SKM-1 (cell line): ENCODE data around the gene NEDD4L.

Source experiments
- DNase-seq: peaks from one replicate; lab custom pipeline; 2025; ENCODE audit not compliant: unreplicated experiment; lab: John Stamatoyannopoulos, UW

NEDD4L gene

DNA sequence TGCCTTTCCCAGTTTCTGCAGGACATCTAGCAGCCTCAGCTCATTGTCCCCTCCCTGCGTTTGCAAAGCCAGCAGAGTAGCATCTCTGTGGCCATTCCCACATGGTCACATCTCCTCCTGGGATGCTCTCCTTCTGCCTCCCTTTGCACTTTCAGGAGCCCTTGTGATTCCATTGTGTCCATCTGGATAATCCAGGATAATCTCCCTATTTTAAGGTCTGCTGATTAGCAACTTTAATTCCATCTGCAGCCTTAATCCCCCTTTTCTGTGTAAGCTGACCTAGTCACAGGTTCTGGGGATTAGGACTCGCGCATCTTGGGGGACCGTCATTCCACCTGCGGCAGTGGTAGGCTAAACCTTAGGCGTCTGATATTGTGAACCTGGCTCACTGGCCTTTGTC is 70.7 kb downstream of the NEDD4L start:
- DNase-seq = no peak

DNA sequence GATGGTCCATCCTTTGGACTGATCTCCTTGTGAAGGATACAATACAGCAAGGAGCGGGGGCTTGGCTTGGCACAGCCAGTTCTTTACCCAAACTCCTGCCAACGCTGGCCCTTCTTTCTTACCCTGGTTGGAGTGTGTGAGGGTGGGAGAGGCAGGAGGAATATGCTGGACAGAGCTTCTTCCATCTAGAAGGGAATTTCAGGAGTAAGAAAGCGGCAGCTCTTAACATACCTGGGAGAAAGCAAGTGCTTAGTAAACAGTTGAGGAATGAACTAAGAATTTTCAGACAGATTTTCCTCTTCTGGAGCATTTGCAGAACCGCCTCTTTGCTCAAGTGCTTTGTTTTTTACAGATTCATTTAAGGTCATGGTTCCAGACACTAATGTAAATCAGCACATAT is 72.8 kb downstream of the NEDD4L start:
- no peak for DNase-seq

DNA sequence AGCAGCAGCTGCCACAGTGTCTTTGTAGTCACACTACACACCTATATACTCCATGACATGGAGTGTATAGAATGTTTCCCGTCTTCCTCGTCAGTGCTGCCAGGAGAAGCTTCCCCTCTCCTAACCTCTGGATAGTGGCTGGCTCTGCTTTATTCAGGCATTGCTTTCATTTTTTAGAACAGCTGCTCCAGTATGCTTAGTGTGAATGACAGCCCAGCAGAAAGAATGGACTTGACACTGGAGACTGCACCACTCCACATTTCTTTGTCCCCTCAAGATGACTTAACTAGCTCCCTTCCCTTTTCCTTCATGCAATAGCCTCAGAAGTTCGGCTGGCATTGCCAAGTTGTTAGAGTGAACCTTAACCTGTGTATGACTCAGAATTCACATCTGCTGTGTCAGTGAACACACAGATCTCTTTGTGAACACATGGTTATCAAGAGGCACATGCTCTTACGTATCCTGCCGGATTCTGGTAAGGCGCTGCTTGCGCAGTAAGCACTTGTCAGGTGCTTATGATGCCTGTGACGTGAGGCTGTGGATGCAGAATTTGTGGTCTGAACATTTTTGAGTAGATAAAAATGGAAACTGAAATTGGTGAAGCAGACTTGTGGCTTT is 73.9 kb downstream of the NEDD4L start:
- DNase-seq = no peak

DNA sequence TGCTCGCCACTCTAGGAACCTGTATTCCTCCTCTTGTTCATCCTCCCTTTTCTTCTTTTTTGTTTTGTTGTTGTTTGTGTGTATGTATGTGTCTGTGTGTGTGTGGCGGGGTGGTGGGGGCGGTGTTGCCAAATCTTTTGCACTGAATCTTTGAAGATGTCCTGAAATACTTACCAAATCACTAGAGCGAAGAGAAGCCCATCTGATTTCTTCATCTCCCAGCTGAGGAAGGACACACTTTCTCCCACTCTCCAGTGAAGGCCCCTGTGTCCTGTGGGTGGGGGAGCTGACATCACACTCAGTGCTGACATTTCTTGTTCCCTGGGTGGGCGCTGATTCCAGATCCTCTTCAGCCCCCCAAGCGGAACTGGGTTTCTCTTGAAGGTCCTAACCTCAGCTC is 74.5 kb downstream of the NEDD4L start:
- DNase-seq = no peak

DNA sequence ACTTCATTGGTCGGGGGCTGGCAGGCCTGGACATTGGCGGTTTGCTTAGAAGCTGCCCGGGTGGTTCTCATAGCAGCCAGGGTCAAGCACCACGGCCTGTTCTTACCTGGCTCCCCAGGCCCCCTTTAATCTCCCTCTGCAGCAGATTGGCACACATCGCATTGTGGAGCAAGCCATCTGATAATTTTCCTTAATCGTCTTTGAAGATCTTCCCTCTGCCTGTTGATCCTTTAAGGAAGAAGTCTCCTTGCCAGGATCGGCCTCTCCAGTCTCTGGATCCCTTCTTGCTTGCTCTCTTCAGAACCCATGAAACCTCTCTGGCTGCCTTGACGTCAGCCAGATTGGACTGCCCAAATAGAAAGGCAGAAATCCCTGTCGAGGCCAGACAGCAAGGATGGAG is 75.8 kb downstream of the NEDD4L start:
- DNase-seq = no peak

DNA sequence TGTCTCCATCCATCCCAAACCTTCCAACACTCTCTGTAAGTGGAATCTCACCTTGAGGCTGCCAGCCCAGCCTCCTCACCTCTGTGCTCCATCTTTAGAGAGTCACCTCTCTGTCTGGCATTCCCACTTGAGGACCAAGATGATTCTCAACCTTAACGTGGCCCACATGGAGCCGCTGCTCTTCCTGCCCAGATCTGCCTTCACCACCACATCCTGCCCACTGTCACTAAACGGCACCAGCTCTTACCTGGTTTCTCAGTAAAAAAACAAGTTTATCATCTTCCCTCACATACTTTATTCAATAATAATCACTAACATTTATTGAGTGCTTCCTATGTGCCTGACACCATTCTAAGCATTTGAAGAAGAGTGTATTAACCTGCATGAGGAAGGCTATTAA is 80.4 kb downstream of the NEDD4L start:
- no peak for DNase-seq

DNA sequence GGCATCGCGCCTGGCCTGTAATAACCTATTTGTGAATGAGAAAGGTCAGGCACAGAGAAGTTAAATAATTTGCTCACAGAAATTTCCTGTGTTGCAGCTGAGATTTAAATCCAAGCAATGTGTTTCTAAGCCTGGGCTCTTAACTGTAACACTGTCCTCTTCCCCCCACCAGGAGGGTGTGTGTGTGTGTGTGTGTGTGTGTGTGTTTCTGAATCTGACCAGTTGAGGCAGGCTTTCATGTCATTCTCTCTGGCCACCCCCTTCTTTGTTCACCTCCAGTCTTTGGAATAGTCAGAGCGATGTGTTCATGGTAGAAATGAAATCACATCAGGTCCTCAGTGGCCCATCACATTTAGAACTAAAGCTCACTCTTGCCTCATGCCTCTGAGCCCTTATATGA is 81.2 kb downstream of the NEDD4L start:
- no peak for DNase-seq

DNA sequence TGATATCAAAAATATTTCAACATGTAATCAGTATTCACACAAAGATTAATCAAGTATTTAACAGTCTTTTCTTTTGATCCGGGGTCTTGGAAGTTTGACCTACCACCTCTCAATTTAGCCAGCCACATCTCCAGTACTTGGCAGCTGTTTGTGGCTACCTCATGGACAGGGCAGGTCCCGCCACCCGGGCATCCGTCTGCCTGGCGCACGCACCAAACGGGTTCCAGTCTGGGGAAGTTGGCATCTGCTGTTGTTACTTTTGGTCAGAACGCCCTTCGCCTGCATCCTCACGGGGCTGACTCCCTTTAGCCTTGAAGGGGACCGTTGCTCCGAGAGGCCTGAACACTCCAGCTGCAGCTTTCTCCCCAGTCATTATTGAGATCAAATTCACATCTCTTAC is 81.7 kb downstream of the NEDD4L start:
- no peak for DNase-seq

DNA sequence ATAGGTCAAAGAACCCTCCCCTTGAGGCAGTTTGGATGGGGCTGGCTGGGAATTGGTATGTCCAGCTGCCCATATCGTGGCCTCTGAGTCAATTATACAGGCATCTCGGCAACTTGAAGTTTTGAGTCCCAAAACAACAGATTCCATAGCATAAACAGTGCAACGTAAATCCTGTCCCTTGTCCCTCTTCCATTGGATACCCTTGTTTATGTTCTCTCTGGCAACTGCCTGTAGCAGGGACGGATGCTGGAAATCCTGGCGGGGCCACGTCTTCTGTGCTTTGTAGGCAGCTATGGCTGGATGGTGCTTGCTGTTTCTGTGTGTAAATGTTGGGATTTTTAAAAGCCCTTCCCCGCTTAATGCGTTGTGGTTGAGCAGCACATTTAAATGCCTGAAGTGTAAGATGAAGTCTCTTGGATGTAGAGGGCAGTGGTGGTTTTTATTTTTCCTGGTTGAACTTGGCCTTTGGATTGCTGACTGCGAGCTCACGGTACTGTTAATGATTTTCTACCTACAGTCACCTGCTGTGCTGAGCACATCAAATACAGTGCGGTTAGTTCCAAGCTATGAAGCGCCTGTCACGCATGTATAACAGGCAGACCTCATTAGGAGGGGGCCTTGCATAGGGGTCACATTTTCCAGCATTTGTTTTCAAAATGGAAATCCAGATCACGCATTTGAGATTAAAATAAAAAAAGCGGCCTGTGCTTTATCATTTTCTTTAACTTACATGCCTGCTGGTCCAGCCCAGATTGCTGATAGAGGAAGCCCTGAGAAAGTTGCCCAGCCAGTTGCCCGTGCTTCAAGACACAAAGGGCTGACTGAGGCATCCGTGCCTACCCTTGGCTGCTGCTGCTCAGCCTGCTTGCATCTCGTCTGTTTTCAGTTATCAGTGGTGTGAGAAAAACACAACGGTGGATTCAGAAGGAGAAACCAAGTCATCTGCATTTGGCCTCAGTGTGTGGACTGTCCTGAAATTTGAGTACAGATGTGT is 84.7 kb downstream of the NEDD4L start:
- DNase-seq = no peak

DNA sequence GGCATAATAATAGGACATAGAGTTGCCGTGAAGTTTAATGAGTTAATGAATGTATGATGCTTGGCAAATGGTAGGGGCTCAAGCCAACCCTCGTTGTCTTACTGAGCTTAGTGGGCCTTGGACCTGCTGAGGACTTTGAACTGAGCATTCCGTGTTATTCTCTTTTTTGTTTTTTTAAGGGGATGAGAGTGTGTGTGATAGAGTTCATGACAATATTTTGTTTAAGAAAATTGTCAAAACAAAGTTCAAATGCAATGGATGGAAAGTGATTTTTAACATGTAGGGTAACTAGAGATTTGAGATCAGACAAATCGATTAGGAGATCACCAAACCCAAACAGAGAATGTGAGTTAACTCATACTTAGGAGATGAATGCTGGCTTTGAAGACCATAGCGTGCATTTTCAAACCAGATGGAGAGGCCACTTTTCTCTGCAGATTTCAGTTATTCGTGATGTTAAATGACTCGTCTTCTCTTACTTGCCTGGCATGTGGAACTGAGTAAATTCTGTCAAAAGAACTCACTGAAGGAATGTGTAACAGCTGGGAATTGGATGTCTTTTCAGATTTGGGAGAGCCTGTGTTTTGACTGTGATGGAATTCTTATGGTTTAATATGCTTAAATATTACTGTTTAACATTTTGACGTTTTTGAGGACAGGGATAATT is 88.7 kb downstream of the NEDD4L start:
- DNase-seq = no peak

DNA sequence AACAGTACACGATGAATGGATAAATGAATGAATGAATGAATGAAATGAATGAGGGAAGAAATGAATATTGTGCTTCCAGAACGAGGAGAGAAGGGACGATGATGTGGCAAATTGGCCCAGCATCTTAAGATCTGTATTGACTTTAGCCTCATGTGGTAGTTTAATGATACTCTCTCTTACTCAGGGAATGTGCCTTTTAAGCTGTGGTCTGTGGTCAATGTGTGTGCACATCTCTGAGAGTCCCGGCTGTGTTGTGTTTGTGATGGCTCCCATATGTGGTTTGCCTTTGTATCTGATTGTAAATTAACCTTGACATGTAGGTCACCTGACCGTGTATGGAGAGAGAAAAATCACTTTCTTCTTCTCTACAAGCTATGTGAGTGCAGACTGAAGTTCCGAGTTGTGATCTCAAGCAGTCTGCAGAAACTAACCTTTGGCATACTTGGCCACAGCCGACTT is 91.2 kb downstream of the NEDD4L start:
- no peak for DNase-seq

DNA sequence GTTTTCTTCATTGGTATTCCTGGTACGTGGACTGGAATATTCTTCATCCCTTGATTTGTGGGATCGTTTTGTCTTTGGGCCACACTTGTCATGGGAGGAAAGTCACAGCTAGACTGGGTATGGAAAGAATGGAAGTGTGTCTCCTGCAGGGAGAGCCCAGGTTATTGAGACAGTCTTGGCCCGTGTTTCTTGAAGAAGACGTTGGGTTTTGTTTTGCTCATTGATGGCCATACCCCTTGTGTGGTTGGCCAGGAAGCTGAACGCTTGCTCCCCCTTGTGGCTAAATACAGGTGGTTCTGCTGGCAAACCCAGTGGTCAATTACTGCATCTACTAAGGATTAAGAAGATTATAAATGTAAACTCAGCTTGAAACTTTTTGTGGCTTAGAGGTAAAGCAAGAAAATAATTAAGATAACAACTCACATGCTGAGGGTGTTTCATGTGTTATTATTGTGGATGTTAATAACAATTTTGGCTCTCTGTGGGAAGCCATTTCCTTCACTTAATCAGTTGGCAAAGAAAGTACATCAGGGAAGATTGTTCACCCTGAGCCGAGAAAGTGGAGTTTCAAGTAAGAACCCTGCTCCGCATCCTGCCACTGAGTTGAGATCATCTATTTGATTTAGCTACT is 91.8 kb downstream of the NEDD4L start:
- DNase-seq = peak; percentile 21

DNA sequence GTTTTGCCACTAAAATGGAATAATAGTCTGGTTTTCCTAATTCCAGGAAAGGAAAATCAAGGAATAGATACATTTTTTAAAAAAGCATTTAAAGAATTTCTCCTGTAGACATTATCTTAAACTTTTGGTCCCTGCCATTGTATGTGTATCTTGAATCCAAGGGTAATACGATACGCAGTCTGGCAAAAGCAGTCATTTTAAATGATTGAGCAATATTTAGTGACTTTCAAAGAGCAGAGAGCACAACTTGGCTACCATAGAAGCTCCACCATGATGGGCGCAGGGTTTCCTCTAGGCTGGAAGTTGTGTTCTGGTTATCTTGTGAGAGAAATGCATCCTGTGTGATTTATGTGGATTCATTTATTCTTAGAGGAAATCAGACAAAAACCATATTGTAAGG is 92.9 kb downstream of the NEDD4L start:
- no peak for DNase-seq

DNA sequence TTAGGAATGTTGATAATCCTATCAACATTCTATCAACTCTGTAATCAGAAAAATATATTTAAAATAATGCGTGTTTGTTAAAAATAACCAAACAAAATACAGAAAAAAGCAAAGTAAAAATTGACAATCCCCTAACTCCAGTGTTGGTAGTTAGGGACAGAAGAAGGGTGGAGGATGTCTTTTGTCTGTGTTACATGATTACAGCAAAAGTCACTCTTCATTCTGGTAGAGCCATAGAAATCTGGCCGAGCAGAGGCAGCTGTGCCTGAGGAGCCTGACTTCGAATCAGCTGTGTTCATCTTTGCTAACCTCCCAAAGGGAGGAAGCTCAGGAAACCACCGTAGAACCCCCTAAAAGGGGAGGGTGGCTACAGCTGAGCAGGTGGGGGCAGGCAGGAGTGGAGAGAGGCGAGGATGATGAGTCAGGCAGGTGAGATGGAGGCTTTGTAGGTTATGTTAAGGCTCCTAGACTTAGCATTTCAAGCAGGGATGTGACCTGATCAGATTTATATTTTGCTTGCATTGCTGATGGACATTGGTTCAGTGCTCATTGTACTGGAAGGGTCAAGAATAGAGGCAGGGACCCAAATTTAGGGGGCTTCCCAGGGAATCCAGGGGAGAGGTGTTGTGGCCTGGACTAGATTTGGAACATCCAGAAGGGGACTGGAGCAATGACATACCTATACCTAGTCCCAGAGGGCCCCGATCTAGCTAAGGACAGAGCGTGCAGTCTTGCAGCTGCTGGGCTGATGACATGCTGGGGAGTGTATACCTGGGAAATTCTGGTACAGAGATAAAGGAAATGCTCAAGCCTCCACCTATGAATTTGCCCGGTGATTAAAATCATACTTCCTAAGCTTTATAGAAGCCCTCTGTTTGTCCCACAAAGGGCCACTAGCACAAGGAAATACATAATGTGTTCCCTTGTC is 95.7 kb downstream of the NEDD4L start:
- DNase-seq = no peak

DNA sequence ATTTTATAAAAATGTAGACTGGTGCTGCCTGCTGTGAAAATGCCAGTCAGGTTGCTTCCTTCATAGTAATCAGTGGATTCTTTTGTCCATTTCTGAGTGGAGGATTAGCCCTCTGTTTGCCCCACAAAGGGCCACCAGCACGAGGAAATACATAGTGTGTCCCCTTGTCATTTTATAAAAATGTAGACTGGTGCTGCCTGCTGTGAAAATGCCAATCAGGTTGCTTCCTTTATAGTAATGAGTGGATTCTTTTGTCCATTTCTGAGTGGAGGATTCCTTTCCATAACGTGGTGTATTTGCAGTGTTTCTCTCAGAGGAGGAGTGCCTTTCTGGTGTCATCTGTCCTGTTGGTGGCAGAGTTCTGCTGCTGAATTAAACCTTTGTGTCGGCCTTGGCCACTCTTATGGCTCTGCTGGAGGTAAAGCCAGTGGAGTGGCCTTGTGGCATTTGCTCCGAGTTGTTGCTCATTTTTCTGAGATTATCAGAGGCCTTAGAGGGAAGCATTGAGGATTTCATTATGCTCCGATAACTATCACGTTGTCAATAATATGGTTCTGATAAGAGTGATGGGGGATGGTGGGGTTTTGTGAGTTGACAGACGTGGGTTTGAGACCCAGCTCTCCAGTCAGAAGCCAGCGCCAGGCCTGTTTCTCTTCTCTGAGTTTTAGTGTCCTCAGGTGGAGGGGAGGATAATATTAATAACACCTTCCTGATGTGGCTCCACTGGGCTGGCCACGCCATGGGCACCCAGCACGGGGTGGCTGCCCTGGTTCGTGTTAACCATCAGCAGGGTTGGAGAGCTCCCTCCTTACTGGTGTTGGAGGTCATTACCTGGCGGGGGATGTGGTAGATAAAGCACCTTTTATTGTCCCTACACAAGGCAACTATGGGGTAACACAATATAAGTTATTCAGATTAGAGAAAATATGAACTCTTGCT is 96.6 kb downstream of the NEDD4L start:
- DNase-seq = no peak

DNA sequence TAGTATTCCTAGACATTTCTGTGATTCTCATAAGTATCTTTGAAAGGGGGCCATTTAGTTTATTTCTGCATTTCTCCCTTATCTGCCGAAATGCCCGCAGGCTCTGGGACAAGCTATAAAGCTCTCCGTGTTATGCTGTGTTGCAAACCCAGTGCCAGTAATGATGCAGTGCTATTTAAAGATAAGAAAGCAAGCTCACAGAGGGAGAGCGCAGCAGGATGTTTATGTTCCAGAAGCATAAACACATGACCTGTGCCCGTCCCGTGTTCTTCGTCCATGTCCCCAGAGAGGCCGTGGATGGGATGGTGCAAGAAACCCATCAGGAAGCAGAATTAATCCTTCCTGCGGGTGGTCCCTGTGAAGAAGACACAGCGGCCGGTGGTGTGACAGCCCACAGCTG is 99.4 kb downstream of the NEDD4L start:
- DNase-seq = no peak

DNA sequence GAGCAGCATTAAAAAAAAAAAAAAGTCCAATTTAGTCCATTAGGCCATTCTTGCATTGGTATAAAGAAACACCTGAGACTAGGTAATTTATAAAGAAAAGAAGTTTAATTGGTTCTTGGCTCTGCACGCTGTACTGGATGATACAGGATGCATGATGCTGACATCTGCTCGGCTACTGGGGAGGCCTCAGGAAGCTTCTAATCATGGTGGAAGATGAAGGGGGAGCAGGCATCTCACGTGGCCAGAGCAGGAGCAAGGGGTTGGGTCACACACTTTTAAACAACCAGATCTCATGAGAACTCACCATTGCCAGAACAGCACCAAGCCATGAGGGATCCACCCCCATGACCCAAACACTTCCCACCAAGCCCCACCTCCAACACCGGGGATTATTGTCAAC is 100.1 kb downstream of the NEDD4L start:
- no peak for DNase-seq

DNA sequence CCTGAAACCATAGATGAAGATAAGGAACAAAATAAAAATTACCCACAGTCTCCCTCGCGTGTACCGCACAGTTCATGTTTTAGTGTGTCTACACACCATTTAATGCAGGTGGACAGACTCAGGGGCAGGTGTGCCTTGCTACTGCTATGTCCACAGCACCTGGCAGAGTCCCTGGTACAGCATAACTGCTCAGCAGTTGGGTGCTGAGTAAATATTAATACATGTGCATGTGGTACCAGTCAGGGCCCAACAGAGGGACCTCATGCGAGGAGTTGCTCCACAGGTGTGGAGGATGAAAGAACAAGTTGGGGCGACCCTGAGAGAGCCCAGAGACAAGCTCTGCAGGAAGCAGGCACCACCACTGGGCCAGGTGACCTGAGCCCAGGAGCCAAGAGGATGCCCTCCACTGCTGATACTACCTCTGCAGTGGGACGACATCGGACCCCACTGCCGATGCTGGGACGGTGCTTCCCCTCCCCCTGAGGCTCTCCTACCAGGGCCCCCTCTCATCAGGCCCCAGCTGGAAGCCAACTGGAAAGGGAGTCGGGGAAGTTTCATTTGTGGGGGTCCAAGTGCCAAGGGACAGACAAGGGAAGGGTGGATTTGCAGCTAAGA is 100.8 kb downstream of the NEDD4L start:
- no peak for DNase-seq

DNA sequence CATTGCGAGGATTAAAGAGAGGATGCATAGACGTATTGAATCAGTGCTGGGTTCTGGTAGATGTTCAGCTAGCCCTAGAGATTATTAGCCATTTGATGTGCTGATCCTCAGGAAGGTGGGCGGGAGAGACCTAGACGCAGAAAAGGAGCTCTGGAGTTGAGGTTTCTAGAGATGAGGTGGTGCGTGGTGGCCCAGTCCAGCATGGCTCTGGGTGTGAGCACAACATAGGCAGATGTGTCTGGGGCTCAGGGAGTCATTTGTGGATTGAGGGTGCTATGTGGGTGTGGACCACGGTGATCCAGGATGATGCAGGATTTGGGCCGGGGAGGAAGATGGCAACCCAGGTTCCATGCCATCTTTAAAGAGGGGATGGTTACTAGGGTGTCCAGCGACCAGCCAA is 102.1 kb downstream of the NEDD4L start:
- DNase-seq = no peak
